Myocyte (in vitro differentiated cells): ENCODE results near the gene COL16A1. TPM values are rescaled to one million over a fixed set of nuclear protein-coding genes. Genes with fewer than 3 reads are reported as not detected.

Experiments
- DNase-seq: peaks from one replicate; pipeline ENCODE4 v3.0.0-alpha.2; 2012; ENCODE audit warnings: low read depth
- total RNA-seq: library from RNA; depleted of rRNA; stranded (reverse); fragments of >200 nt; gene quantifications from 2 replicates; pipeline ENCODE4 v1.2.3, GENCODE V29; 2014

The COL16A1 gene
- total RNA-seq, 1 donor from 2014 or later: 27.9 TPM

DNA sequence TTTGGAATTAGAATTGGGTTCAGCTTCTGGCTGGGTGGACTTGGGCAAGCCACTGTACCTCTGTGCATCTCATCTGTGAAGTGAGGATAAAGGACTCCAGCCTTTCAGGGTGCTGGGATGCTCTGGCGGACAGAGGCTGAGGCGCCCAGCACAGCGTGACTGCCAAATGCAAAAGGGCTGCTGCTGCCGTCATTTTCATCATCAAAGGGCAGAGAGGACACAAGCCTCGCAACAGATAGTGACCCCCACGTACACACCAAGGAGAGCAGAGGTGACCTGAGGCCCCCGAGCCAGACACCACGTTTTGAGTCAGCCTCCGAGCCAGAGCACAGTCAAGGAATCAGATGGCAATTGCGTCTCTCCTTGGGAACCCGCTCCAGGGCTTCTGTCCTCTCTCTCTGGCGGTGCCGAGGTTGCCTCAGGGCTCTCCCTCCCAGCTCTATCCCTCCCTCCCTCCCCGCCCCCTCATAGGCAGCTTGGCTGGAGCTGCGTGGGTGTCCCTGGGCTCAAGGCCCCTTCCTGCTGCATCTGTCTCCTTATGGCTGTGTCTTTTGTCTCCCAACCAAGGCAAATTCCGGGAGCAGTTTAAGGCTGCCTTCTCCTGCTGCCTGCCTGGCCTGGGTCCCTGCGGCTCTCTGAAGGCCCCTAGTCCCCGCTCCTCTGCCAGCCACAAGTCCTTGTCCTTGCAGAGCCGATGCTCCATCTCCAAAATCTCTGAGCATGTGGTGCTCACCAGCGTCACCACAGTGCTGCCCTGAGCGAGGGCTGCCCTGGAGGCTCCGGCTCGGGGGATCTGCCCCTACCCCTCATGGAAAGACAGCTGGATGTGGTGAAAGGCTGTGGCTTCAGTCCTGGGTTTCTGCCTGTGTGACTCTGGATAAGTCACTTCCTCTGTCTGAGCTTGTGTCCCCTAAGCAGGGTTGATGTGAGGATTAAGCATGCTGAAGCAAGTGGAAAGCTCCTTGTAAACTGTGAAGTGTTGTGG lies 77.3 kb downstream of the COL16A1 start:
- DNase-seq: peak; percentile 52

- DNase-seq: peak; percentile 32
Observed at GRCh38 chr1:31625561-31626222, 78.1 kb downstream of the COL16A1 start.

DNA sequence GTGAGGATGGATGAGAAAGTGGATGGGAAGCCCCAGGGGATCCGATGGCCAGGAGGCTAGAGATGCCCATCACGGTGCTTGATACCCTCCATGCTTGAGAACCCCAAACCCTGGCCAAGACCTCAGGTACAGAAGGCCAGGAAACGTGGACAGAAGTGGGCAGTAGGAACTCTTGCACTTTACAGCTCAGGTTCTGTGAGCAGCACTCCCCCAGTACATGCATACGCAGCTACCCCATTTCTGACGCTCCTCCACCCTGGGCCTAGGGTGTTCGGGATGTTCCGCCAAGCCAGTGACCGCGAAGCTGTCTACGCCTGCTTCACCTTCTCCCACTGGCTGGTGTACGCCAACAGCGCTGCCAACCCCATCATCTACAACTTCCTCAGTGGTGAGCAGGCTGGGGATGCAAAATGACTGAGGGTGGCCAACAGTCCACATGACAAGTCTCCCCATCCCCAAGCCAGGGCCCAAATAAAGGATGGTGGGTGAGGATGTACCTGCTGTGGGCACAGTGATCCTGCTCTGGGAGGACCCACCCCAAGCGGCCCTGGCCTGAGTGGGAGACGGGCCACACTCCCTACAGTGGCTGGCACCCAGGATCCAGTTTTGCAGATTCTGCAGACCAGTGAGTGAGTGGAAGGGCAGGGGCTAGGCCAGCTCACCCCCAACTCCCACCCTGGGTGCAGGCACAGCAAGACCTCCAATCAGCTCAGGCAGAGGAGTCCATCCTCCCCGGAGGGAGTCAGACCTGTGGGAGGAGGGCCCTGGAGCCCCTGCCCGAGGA lies 78.9 kb downstream of the COL16A1 start:
- DNase-seq: no peak

DNA sequence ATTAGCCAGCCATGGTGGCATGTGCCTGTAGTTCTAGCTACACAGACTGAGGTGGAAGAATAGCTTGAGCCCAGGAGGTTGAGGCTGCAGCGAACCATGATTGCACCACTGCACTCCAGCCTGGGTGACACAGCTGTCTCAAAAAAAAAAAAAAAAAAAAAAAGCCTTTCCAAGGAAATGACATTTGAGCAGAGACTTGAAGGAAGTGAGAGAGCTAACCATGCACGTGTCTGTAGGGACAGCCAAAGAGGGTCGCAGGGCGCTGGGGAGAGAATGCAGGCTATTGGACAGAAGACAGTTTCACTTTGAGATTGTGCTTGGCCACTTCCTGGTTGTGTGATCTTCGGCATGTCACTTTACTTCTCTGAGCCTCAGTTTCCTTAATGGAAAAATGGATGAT lies 79.5 kb downstream of the COL16A1 start:
- no peak for DNase-seq

- no peak for DNase-seq
Observed at GRCh38 chr1:31623365-31623764, 80.5 kb downstream of the COL16A1 start.

- DNase-seq: no peak
Observed at GRCh38 chr1:31621847-31622730, 81.7 kb downstream of the COL16A1 start.

GRCh38 chr1:31621498-31621820 lies 82.4 kb downstream of the COL16A1 start:
- DNase-seq: no peak

DNA sequence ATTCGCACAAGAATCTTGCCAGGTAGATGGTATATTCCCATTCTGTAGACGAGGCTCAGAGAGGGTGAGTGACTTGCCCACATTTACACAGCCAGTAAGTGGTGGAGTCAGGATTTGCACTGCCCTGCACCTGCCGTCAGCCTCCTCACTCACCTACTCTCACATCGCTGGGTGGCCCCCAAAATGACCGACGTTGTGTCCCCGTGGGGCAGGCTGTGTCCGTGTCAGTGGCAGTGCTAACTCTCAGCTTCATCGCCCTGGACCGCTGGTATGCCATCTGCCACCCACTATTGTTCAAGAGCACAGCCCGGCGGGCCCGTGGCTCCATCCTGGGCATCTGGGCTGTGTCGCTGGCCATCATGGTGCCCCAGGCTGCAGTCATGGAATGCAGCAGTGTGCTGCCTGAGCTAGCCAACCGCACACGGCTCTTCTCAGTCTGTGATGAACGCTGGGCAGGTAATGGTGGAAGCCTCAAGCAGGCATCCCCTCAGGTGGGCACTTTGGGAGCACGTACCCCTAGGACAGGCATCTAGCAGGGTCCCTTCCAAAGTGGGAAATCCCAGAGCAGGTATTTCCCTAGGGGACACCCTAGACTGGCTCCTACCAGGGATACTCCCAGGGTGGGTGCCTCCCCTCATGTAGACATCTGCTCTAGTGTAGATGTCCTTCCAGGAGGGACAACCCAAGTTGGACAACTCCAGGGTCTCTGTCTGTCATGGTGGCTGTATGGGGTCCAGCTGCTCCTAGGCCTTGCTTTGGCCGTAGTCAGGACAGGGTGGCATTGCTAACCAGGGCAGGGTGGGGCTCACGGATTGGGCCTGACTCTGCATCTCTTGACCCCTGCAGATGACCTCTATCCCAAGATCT lies 83.0 kb downstream of the COL16A1 start:
- DNase-seq: no peak

DNA sequence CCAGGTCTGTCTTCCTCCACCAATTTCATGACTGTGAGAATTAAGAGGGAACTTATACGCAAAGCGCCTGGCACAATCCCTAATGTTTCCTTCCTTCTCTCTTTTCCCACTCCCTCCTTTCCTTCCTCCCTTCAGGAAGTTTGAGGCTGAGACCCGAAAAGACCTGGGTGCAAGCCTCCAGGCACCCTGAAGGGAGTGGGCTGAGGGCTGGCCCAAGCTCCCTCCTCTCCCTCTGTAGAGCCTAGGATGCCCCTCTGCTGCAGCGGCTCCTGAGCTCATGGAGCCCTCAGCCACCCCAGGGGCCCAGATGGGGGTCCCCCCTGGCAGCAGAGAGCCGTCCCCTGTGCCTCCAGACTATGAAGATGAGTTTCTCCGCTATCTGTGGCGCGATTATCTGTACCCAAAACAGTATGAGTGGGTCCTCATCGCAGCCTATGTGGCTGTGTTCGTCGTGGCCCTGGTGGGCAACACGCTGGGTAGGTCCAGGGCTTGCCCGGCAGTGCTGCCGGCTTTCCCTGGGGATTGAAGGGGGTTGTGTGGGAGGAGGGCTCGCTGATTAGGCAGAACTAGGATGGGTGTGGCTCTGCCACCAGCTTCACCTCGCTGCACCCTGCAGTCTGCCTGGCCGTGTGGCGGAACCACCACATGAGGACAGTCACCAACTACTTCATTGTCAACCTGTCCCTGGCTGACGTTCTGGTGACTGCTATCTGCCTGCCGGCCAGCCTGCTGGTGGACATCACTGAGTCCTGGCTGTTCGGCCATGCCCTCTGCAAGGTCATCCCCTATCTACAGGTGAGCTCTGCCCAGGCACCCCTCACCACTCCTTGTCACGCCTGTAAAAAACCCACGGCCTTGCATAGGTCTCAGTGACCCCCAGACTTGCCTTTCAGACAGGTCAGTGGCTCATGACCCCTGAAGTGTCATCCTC lies 84.6 kb downstream of the COL16A1 start:
- DNase-seq: no peak

DNA sequence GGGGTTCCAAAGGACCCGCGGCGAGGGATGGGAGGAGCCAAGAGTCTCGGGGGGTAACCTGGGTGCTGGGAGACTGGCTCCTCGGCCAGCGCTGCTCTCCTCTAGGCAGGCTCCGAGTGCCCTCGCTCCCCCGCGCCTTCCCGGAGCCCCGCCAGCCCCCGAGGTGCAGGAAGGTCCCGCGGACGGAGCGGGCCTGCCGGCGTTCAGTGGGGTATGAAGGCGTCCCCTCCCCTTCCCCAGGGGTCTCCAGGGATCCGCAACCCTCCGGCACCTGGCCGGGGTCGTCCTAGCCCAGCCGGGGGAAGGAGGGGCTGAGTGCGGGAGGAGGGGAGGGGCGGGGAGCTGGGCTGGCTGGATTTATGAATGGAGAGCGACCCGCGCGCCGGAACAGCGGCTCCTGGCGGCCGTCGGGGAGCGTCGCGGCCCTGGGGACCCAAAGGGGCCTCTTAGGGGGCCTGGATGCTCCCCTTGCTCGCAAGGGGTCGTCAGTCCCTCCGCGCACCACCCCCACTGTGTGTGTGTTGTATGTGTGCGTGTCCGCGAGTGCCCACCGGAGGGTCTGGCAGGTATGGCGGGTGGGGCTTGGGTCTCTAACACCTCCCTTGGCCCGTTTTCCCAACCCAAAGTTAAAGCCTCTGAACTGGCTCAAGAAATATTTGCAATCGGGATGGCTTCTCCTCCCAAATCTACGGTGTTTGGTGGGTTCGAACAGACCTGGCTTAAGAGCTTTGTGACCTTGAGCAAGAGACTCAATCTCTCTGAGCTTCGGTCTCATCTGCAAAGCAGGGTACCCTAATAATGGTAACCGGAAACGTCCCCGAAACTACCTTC lies 85.7 kb downstream of the COL16A1 start:
- DNase-seq: peak; percentile 28

GRCh38 chr1:31617218-31617915 lies 86.5 kb downstream of the COL16A1 start, which contains the start of gene HCRTR1:
Gene HCRTR1 (plus strand): TSS chr1:31617689. CDS start chr1:31619193, 1,504 bp downstream.
- no peak for DNase-seq

- DNase-seq: no peak
Observed at GRCh38 chr1:31615939-31616338, 87.9 kb downstream of the COL16A1 start.

DNA sequence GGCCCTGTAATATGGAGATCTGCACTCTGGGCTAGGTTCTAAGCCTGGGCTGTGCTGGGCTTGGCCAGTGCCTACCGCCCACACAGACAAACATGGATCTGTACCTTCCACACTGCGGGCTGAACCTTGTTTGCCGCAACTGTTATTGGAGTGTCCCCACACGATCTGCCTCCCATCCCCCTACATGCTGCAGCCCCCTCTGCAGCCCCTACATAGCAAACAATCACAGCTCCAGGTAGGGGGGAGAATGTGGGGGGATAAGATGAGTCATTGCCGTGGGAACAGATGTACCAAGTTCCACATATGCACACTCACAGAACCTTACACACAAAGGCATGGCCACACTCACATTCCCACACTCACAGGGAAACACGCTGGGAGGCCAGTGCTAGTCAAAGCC lies 88.4 kb downstream of the COL16A1 start:
- no peak for DNase-seq

GRCh38 chr1:31614414-31615005 lies 89.3 kb downstream of the COL16A1 start:
- no peak for DNase-seq

DNA sequence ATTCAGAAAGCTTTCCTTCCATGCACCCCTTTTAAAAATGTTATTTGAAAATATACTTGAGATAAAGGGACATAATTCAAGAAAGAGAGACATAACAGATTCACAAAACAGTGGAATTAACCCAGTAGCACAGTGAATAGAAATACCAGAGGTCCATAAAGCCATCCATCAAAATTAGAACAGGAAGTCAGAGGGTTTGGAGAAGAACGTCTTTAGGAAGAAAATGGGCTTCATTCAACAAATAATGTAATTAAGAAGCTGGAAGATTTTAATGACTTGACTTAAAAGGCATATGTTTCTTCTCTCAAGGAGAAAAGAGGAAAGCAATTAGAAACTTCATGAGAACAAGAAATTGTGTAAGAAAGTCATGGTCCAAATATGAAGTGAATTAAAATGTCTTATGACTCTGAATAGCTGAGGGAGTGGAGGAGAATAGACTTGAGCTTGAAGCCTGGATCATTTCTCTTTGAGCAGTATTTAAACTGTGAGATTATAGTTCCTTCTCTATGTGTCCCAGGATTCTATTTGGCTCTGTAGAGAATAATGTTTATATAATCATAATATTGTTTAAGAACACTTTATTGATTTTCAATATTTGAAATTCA lies 94.2 kb downstream of the COL16A1 start:
- no peak for DNase-seq

GRCh38 chr1:31607360-31607759 lies 96.5 kb downstream of the COL16A1 start:
- DNase-seq: no peak
